ENCODE measurements around the gene CTXN1. TPM values are rescaled to one million over a fixed set of nuclear protein-coding genes. Genes with fewer than 3 reads are reported as not detected.
"Not testable (repeated sequence)": the region's sequence is repeated elsewhere in the genome, so short reads cannot be mapped to it uniquely, and the experiment has no call there.

Gene CTXN1
- total RNA-seq, 2 donors from 2014 or later, result not detected

GRCh38 chr19:7902796-7903243 lies 23.1 kb downstream of the CTXN1 start:
- peak overlapping the region; percentile 97 for H3K27ac Mint-ChIP-seq
- H3K9me3 ChIP-seq (ENCODE audit: control insufficient read depth, low read length, poor library complexity, severe bottlenecking), result no peaks in the 10 kb centered on the region
- H3K4me1 Mint-ChIP-seq, result peaks cover 20% of the 10 kb centered on the region
- H3K27me3 Mint-ChIP-seq, result no peaks in the 10 kb centered on the region
- ATAC-seq, result no peak
- no peak for DNase-seq
- H3K4me3 Mint-ChIP-seq, result peak overlapping the region; percentile 90
- no peaks in the 10 kb centered on the region for H3K36me3 Mint-ChIP-seq (ENCODE audit: low read depth)

DNA sequence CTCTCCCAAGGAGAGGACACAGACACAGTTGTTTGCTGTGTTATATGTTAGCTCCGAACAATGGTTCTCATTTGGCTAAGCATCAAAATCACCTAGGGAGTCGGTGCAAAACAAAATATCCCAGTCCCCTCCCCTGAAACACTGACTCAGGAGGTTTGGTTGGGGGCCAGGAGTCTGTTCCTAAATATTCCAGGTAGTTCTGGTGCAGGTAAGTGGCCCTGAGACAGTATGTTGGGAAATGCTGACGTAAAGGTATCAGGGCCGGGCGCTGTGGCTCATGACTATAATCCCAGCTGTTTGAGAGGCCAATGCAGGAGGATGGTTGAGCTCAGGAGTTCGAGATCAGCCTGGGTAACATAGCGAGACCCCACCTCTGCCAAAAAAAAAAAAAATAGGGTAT lies 24.6 kb downstream of the CTXN1 start:
- Mint-ChIP-seq H3K27me3 (no peaks in the 10 kb centered on the region), H3K4me3 (no peak overlapping the region), H3K27ac (no peak overlapping the region), H3K36me3 (ENCODE audit: low read depth) (no peaks in the 10 kb centered on the region), H3K4me1 (peaks cover 17% of the 10 kb centered on the region)
- no peaks in the 10 kb centered on the region for H3K9me3 ChIP-seq (ENCODE audit: control insufficient read depth, low read length, poor library complexity, severe bottlenecking)
- ATAC-seq, result no peak
- no peak for DNase-seq

- no peak overlapping the region for H3K4me3 Mint-ChIP-seq
- no peaks in the 10 kb centered on the region for H3K36me3 Mint-ChIP-seq (ENCODE audit: low read depth)
- peaks cover 17% of the 10 kb centered on the region for H3K4me1 Mint-ChIP-seq
- H3K27me3 Mint-ChIP-seq, result no peaks in the 10 kb centered on the region
- H3K27ac Mint-ChIP-seq, result no peak overlapping the region
- H3K9me3 ChIP-seq (ENCODE audit: control insufficient read depth, low read length, poor library complexity, severe bottlenecking), result no peaks in the 10 kb centered on the region
- DNase-seq (no peak), ATAC-seq (no peak)
Measured at GRCh38 chr19:7900931-7901330, 25.0 kb downstream of the CTXN1 start.

- Mint-ChIP-seq H3K4me1 (peaks cover 14% of the 10 kb centered on the region), H3K4me3 (no peak overlapping the region), H3K27me3 (peaks cover 3% of the 10 kb centered on the region), H3K27ac (no peak overlapping the region), H3K36me3 (ENCODE audit: low read depth) (no peaks in the 10 kb centered on the region)
- no peaks in the 10 kb centered on the region for H3K9me3 ChIP-seq (ENCODE audit: control insufficient read depth, low read length, poor library complexity, severe bottlenecking)
- DNase-seq, result no peak
- ATAC-seq, result no peak
Measured at GRCh38 chr19:7900401-7900870, 25.5 kb downstream of the CTXN1 start.

GRCh38 chr19:7899751-7900378 lies 26.1 kb downstream of the CTXN1 start:
- H3K27ac Mint-ChIP-seq, result no peak overlapping the region
- no peak for ATAC-seq
- no peak overlapping the region for H3K4me3 Mint-ChIP-seq
- peaks cover 6% of the 10 kb centered on the region for H3K27me3 Mint-ChIP-seq
- peaks cover 11% of the 10 kb centered on the region for H3K4me1 Mint-ChIP-seq
- DNase-seq, result no peak
- no peaks in the 10 kb centered on the region for H3K9me3 ChIP-seq (ENCODE audit: control insufficient read depth, low read length, poor library complexity, severe bottlenecking)
- no peaks in the 10 kb centered on the region for H3K36me3 Mint-ChIP-seq (ENCODE audit: low read depth)

GRCh38 chr19:7898967-7899366 lies 27.0 kb downstream of the CTXN1 start:
- Mint-ChIP-seq H3K36me3 (ENCODE audit: low read depth) (no peaks in the 10 kb centered on the region), H3K4me3 (no peak overlapping the region), H3K27me3 (peaks cover 11% of the 10 kb centered on the region), H3K27ac (no peak overlapping the region), H3K4me1 (peaks cover 6% of the 10 kb centered on the region)
- no peak for DNase-seq
- no peak for ATAC-seq
- H3K9me3 ChIP-seq (ENCODE audit: control insufficient read depth, low read length, poor library complexity, severe bottlenecking), result no peaks in the 10 kb centered on the region

- no peak for DNase-seq
- H3K9me3 ChIP-seq (ENCODE audit: control insufficient read depth, low read length, poor library complexity, severe bottlenecking), result no peaks in the 10 kb centered on the region
- no peak overlapping the region for H3K4me3 Mint-ChIP-seq
- H3K27ac Mint-ChIP-seq, result no peak overlapping the region
- no peak for ATAC-seq
- H3K36me3 Mint-ChIP-seq (ENCODE audit: low read depth), result no peaks in the 10 kb centered on the region
- H3K4me1 Mint-ChIP-seq, result no peaks in the 10 kb centered on the region
- H3K27me3 Mint-ChIP-seq, result peaks cover 13% of the 10 kb centered on the region
Measured at GRCh38 chr19:7897292-7897691, 28.6 kb downstream of the CTXN1 start.

DNA sequence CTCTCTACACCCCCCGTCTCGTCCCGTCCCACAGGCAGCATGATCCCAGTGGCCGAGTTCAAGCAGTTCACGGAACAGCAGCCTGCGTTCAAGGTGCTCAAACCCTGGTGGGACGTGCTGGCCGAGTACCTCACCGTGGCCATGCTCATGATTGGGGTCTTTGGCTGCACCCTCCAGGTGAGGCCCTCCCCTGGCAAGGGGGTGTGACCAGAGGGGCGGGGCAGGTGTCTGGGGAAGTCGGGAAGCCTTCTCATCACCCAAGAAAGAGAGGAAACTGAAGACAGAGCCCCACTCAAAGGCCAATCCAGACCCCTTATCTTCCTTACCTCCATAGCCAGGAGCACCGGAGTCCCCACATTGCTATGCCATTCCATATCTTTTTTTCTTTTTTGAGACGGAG lies 30.4 kb downstream of the CTXN1 start:
- H3K4me3 Mint-ChIP-seq, result no peak overlapping the region
- no peak overlapping the region for H3K27ac Mint-ChIP-seq
- no peak for ATAC-seq
- no peak for DNase-seq
- H3K36me3 Mint-ChIP-seq (ENCODE audit: low read depth), result no peaks in the 10 kb centered on the region
- H3K9me3 ChIP-seq (ENCODE audit: control insufficient read depth, low read length, poor library complexity, severe bottlenecking), result no peaks in the 10 kb centered on the region
- H3K27me3 Mint-ChIP-seq, result peaks cover 17% of the 10 kb centered on the region
- no peaks in the 10 kb centered on the region for H3K4me1 Mint-ChIP-seq

GRCh38 chr19:7894612-7895309 lies 31.2 kb downstream of the CTXN1 start:
- H3K27ac Mint-ChIP-seq, result no peak overlapping the region
- no peak for DNase-seq
- no peaks in the 10 kb centered on the region for H3K36me3 Mint-ChIP-seq (ENCODE audit: low read depth)
- no peak for ATAC-seq
- no peaks in the 10 kb centered on the region for H3K9me3 ChIP-seq (ENCODE audit: control insufficient read depth, low read length, poor library complexity, severe bottlenecking)
- H3K4me3 Mint-ChIP-seq, result no peak overlapping the region
- H3K27me3 Mint-ChIP-seq, result peaks cover 17% of the 10 kb centered on the region
- no peaks in the 10 kb centered on the region for H3K4me1 Mint-ChIP-seq

DNA sequence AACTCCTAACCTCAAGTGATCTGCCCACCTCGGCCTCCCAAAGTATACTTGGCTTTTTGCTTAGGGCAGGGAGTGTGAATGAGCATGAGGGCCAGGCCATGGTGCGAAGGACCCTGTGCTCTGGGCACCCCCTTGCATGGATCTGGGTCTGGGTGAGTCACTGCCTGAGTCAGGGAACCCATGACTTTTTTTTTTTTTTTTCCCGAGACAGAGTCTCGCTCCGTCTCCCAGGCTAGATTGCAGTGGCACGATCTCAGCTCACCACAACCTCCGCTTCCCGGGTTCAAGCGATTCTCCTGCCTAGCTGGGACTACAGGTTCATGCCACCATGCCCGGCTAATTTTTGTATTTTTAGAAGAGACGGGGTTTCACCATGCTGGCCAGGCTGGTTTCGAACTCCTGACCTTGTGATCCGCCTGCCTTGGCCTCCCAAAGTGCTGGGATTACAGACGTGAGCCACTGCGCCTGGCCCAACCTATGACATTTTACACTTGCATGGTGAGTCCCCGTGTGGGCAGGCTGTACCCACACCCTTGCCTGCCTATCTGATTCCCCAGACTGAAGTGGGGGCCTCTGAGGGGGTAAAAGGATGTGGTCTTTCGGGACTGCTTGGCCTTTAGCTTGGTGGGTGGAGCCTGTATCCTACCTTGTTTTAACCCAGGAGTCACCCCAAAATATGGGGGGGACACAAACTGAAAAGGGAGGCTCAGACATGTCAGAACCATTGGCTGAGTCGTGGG lies 32.4 kb downstream of the CTXN1 start:
- H3K27me3 Mint-ChIP-seq, result peaks cover 17% of the 10 kb centered on the region
- ATAC-seq; H3K36me3 Mint-ChIP-seq (ENCODE audit: low read depth); H3K4me3 Mint-ChIP-seq; DNase-seq; H3K27ac Mint-ChIP-seq; H3K9me3 ChIP-seq (ENCODE audit: control insufficient read depth, low read length, poor library complexity, severe bottlenecking); H3K4me1 Mint-ChIP-seq: not testable (repeated sequence)

DNA sequence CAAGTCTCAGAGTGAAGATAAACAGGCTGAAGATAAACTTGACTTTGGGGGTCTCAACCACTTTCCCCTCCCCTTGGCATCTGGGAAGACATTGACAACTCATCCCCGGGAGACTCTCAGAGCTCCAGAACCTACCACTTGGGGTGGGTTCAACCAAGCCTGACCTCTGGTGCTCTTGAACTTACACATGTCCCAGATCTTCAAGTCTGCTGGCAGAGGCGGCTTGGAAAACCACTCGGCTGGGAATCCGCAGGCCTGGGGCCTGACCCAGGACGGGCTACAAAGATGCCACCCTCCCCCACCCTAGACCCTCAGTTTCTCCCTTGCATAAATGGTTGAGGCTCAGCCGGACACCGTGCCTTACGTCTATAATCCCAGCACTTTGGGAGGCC lies 37.1 kb downstream of the CTXN1 start:
- no peaks in the 10 kb centered on the region for H3K9me3 ChIP-seq (ENCODE audit: control insufficient read depth, low read length, poor library complexity, severe bottlenecking)
- Mint-ChIP-seq H3K27ac (no peak overlapping the region), H3K4me1 (peaks cover 3% of the 10 kb centered on the region), H3K36me3 (ENCODE audit: low read depth) (no peaks in the 10 kb centered on the region), H3K27me3 (peaks cover 11% of the 10 kb centered on the region), H3K4me3 (no peak overlapping the region)
- DNase-seq (no peak), ATAC-seq (no peak)

GRCh38 chr19:7888145-7888825 lies 37.6 kb downstream of the CTXN1 start, which contains the start of gene LRRC8E:
TSS of gene LRRC8E (plus strand) at chr19:7888510. CDS start at chr19:7895604, 7,094 bp downstream.
- no peaks in the 10 kb centered on the region for H3K9me3 ChIP-seq (ENCODE audit: control insufficient read depth, low read length, poor library complexity, severe bottlenecking)
- peak; percentile 68 for ATAC-seq
- Mint-ChIP-seq H3K36me3 (ENCODE audit: low read depth) (no peaks in the 10 kb centered on the region), H3K4me1 (peaks cover 3% of the 10 kb centered on the region), H3K4me3 (no peak within 1 kb of the TSS), H3K27ac (no peak within 1 kb of the TSS), H3K27me3 (peaks cover 11% of the 10 kb centered on the region)
- DNase-seq, result no peak

Measured in T-helper 17 cell (primary cell).